Effector memory CD8-positive, alpha-beta T cell (primary cell): ENCODE measurements around the gene KRTAP10-8.
"Not testable (repeated sequence)": the region's sequence is repeated elsewhere in the genome, so short reads cannot be mapped to it uniquely, and the experiment has no call there.

Experiments
- ATAC-seq: fragments of 150-1000 bp; cut with Tn5 transposase; replicated peaks from 2 replicates; pipeline ENCODE4 v1.10.0; 2021; ENCODE audit warnings: mild to moderate bottlenecking, moderate library complexity
- DNase-seq, 3 experiments: peaks; one replicate each; pipeline ENCODE4 v3.0.0; 2021
- H3K27ac Mint-ChIP-seq, 2 donors: one replicate each; pipeline ENCODE4 v1.8.0; 2022; ENCODE audit warnings: mild to moderate bottlenecking in 2 of 2, mixed read lengths in 2 of 2, moderate library complexity in 2 of 2
- H3K27me3 Mint-ChIP-seq, 2 donors: one replicate each; pipeline ENCODE4 v1.8.0; 2022; ENCODE audit warnings: mixed read lengths in 2 of 2
- H3K36me3 Mint-ChIP-seq: one replicate; pipeline ENCODE4 v1.8.0; 2022; ENCODE audit warnings: mild to moderate bottlenecking, moderate library complexity, mixed read lengths; ENCODE audit not compliant: insufficient read depth
- H3K4me1 Mint-ChIP-seq, 2 donors: one replicate each; pipeline ENCODE4 v1.8.0; 2022; ENCODE audit warnings: low read depth in 2 of 2, mixed read lengths in 2 of 2
- H3K4me3 Mint-ChIP-seq, 2 donors: one replicate each; pipeline ENCODE4 v1.8.0; 2022; ENCODE audit warnings: mild to moderate bottlenecking in 2 of 2, mixed read lengths in 2 of 2, moderate library complexity in 2 of 2
- H3K9me3 Mint-ChIP-seq, 2 donors: one replicate each; pipeline ENCODE4 v1.8.0; 2022; ENCODE audit warnings: mixed read lengths in 2 of 2

The KRTAP10-8 gene

GRCh38 chr21:44639331-44639655, 27.4 kb downstream of the KRTAP10-8 start:
- DNase-seq (no peak), ATAC-seq (no peak)
- Mint-ChIP-seq H3K9me3 (peaks cover 6 to 30% of the 10 kb centered on the region in 2 donors), H3K27ac (peak overlapping the region in 1 of 2 donors; percentile 23), H3K27me3 (peaks cover 0 to 35% of the 10 kb centered on the region in 2 donors), H3K4me3 (no peak overlapping the region), H3K36me3 (no peaks in the 10 kb centered on the region), H3K4me1 (peaks cover 0 to 3% of the 10 kb centered on the region in 2 donors)

GRCh38 chr21:44640761-44641160, 28.9 kb downstream of the KRTAP10-8 start:
- H3K27ac Mint-ChIP-seq: no peak overlapping the region

GRCh38 chr21:44643741-44644310, 31.9 kb downstream of the KRTAP10-8 start:
- Mint-ChIP-seq H3K27me3 (peaks cover 0 to 23% of the 10 kb centered on the region in 2 donors), H3K36me3 (no peaks in the 10 kb centered on the region), H3K27ac (no peak overlapping the region), H3K4me1 (peaks cover 5 to 9% of the 10 kb centered on the region in 2 donors), H3K9me3 (peaks cover 14 to 38% of the 10 kb centered on the region in 2 donors), H3K4me3 (no peak overlapping the region)
- no peak for ATAC-seq
- no peak for DNase-seq

More at GRCh38 chr21:44640761-44641160, 28.9 kb downstream of the KRTAP10-8 start:
- Mint-ChIP-seq H3K27me3 (peaks cover 0 to 35% of the 10 kb centered on the region in 2 donors), H3K4me1 (peaks cover 0 to 3% of the 10 kb centered on the region in 2 donors), H3K4me3 (no peak overlapping the region), H3K36me3 (no peaks in the 10 kb centered on the region), H3K9me3 (peaks cover 14 to 38% of the 10 kb centered on the region in 2 donors)
- DNase-seq (no peak), ATAC-seq (no peak)

GRCh38 chr21:44644878-44645277, 33.0 kb downstream of the KRTAP10-8 start:
- Mint-ChIP-seq H3K9me3 (peaks cover 14 to 38% of the 10 kb centered on the region in 2 donors), H3K4me3 (no peak overlapping the region), H3K36me3 (peaks cover 4% of the 10 kb centered on the region), H3K27me3 (peaks cover 0 to 13% of the 10 kb centered on the region in 2 donors), H3K27ac (no peak overlapping the region), H3K4me1 (peaks cover 8 to 9% of the 10 kb centered on the region in 2 donors)
- DNase-seq: no peak
- no peak for ATAC-seq

GRCh38 chr21:44646366-44647221, 34.7 kb downstream of the KRTAP10-8 start, which contains the start of gene KRTAP10-11:
Gene KRTAP10-11, plus strand, starts transcription at chr21:44646414. Its CDS starts 45 bp downstream, at chr21:44646459.
- peaks cover 12 to 22% of the 10 kb centered on the region in 2 donors for H3K9me3 Mint-ChIP-seq
- not testable (repeated sequence) for DNase-seq, H3K4me3 Mint-ChIP-seq, ATAC-seq, H3K36me3 Mint-ChIP-seq, H3K27me3 Mint-ChIP-seq
- H3K4me1 Mint-ChIP-seq: peaks cover 10 to 14% of the 10 kb centered on the region in 2 donors
- H3K27ac Mint-ChIP-seq: peak within 1 kb of the TSS in 1 of 2 donors; percentile 63

GRCh38 chr21:44647222-44647552, 35.3 kb downstream of the KRTAP10-8 start:
- H3K36me3 Mint-ChIP-seq: peaks cover 4% of the 10 kb centered on the region
- peaks cover 0 to 8% of the 10 kb centered on the region in 2 donors for H3K27me3 Mint-ChIP-seq
- H3K4me1 Mint-ChIP-seq: peaks cover 10 to 15% of the 10 kb centered on the region in 2 donors
- DNase-seq (no peak), ATAC-seq (no peak)
- H3K27ac Mint-ChIP-seq: peak overlapping the region in 1 of 2 donors; percentile 63
- H3K4me3 Mint-ChIP-seq: no peak overlapping the region
- H3K9me3 Mint-ChIP-seq: peaks cover 12 to 22% of the 10 kb centered on the region in 2 donors

GRCh38 chr21:44648557-44649311, 36.9 kb downstream of the KRTAP10-8 start:
- Mint-ChIP-seq H3K27me3 (peaks cover 0 to 8% of the 10 kb centered on the region in 2 donors), H3K9me3 (peaks cover 12 to 14% of the 10 kb centered on the region in 2 donors), H3K4me1 (peaks cover 14 to 20% of the 10 kb centered on the region in 2 donors), H3K4me3 (no peak overlapping the region), H3K36me3 (peaks cover 4% of the 10 kb centered on the region), H3K27ac (peak overlapping the region in 1 of 2 donors; percentile 67)
- ATAC-seq (no peak), DNase-seq (no peak)

- Mint-ChIP-seq H3K27ac (peak overlapping the region in 1 of 2 donors; percentile 67), H3K9me3 (peaks cover 5% of the 10 kb centered on the region in 2 donors), H3K4me1 (peaks cover 22 to 29% of the 10 kb centered on the region in 2 donors), H3K27me3 (peaks cover 0 to 8% of the 10 kb centered on the region in 2 donors), H3K36me3 (peaks cover 10% of the 10 kb centered on the region), H3K4me3 (no peak overlapping the region)
- DNase-seq (no peak), ATAC-seq (no peak)
Observed at GRCh38 chr21:44649521-44650100, 37.7 kb downstream of the KRTAP10-8 start.

- Mint-ChIP-seq H3K27ac (peak overlapping the region; percentile 30 to 67), H3K9me3 (no peaks in the 10 kb centered on the region), H3K4me1 (peaks cover 24 to 35% of the 10 kb centered on the region in 2 donors), H3K4me3 (no peak overlapping the region), H3K36me3 (peaks cover 13% of the 10 kb centered on the region), H3K27me3 (peaks cover 0 to 8% of the 10 kb centered on the region in 2 donors)
- ATAC-seq (no peak), DNase-seq (no peak)
Observed at GRCh38 chr21:44650265-44650972, 38.5 kb downstream of the KRTAP10-8 start.

GRCh38 chr21:44650973-44651675, 39.2 kb downstream of the KRTAP10-8 start:
- Mint-ChIP-seq H3K36me3 (peaks cover 13% of the 10 kb centered on the region), H3K27ac (peak overlapping the region; percentile 30 to 67), H3K27me3 (peaks cover 0 to 8% of the 10 kb centered on the region in 2 donors), H3K9me3 (no peaks in the 10 kb centered on the region), H3K4me1 (peaks cover 26 to 36% of the 10 kb centered on the region in 2 donors), H3K4me3 (no peak overlapping the region)
- DNase-seq (no peak), ATAC-seq (no peak)

- Mint-ChIP-seq H3K27me3 (no peaks in the 10 kb centered on the region), H3K4me1 (peaks cover 41 to 47% of the 10 kb centered on the region in 2 donors), H3K9me3 (peaks cover 0 to 8% of the 10 kb centered on the region in 2 donors), H3K27ac (peak overlapping the region; percentile 91 to 93), H3K4me3 (no peak overlapping the region), H3K36me3 (peaks cover 24% of the 10 kb centered on the region)
- no peak for ATAC-seq
- DNase-seq: no peak
Observed at GRCh38 chr21:44653123-44653522, 41.2 kb downstream of the KRTAP10-8 start.
